Mucosa of rectum (tissue), 2 donors: ENCODE results near the gene SORBS2.
"Not testable (repeated sequence)": the region's sequence is repeated elsewhere in the genome, so short reads cannot be mapped to it uniquely, and the experiment has no call there.

Experiments
- H3K27ac ChIP-seq, 2 donors: one replicate each; pipeline ENCODE4 v1.7.0; 2013; ENCODE audit warnings: inconsistent platforms in 2 of 2, low read depth in 2 of 2, low read length in 2 of 2
- H3K27me3 ChIP-seq, 2 donors: one replicate each; pipeline ENCODE4 v1.7.0; 2013; ENCODE audit warnings: low read length in 2 of 2; ENCODE audit not compliant: control insufficient read depth in 2 of 2, insufficient read depth in 2 of 2
- H3K36me3 ChIP-seq, 2 donors: one replicate each; pipeline ENCODE4 v1.7.0; 2013; ENCODE audit warnings: low read length in 2 of 2; ENCODE audit not compliant: control insufficient read depth in 2 of 2, insufficient read depth in 2 of 2
- H3K4me1 ChIP-seq, 2 donors: one replicate each; pipeline ENCODE4 v1.7.0; 2013; ENCODE audit warnings: low read length in 2 of 2, mild to moderate bottlenecking in 1 of 2; ENCODE audit not compliant: control insufficient read depth in 2 of 2, insufficient read depth in 2 of 2
- H3K4me3 ChIP-seq, 2 donors: one replicate each; pipeline ENCODE4 v1.7.0; 2013; ENCODE audit warnings: low read length in 2 of 2
- H3K9ac ChIP-seq, 2 donors: one replicate each; pipeline ENCODE4 v1.7.0; 2013; ENCODE audit warnings: low read length in 2 of 2, low read depth in 1 of 2, mild to moderate bottlenecking in 1 of 2
- H3K9me3 ChIP-seq, 2 donors: one replicate each; pipeline ENCODE4 v1.7.0; 2013; ENCODE audit warnings: low read length in 2 of 2; ENCODE audit not compliant: control insufficient read depth in 2 of 2
- donor health status: healthy.
- donor health status: Normal muscosa, but diverticular disease.

Gene SORBS2

DNA sequence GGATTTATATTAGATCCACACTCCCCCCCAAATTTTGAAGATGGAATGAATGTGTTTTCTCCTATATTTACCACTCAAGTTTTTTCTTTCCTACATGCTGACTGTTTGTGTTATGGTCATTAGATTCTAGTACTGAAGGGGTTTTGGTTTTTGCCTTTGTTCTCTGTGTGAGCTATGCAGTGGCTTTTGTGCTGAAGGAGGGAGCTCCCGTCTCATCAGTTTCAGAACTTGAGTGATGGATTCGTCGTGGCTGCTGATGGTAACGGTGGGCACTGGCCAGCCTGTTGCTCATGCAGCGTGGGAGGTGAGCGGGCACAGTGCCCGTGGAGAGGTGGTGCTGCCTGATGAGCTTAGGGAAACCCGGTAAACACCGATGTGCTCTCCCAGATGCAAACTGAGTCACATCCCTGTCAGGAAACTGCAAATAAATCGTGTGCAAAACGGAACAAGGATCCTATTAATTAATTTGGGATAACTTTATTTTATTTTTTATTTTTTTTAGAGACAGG lies 101.5 kb downstream of the SORBS2 start:
- Histone ChIP-seq H3K27me3 (no peaks in the 10 kb centered on the region), H3K9ac (no peak overlapping the region), H3K27ac (no peak overlapping the region), H3K9me3 (peaks cover 0 to 2% of the 10 kb centered on the region in 2 donors), H3K36me3 (no peaks in the 10 kb centered on the region), H3K4me3 (no peak overlapping the region), H3K4me1 (no peaks in the 10 kb centered on the region)

DNA sequence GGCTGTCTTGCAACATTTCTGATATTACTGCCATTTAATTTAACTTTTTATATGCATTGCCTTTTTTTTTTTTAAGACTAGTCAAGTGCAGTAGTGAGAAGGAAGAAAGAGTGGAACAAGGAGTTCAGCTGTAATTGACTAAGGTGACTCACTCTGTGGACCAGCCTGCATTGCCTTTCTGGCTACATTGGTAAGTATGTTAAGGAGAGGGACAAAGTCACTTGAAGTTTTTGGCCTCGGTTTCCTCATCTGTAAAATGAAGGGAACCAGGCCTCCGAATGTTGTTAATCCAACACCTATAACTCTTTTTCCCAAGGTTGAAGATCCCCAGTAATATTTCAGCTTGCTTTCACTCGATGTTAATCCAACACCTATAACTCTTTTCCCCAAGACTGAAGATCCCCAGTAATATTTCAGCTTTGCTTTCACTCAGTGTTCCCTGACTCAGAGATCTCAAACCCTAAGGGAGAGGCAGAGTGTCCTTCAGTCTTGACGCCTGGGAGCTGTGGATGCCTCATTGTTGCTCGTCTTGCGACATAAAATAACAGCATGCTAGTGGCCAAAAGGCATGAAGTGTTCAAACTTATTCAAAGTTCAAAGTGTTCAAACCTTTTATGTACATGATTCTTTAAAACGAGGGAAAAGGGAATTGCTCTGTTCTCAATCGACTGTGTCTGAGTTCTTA lies 102.0 kb downstream of the SORBS2 start:
- Histone ChIP-seq H3K27me3 (no peaks in the 10 kb centered on the region), H3K4me1 (no peaks in the 10 kb centered on the region), H3K4me3 (no peak overlapping the region), H3K36me3 (no peaks in the 10 kb centered on the region), H3K9ac (no peak overlapping the region), H3K9me3 (peaks cover 0 to 2% of the 10 kb centered on the region in 2 donors), H3K27ac (no peak overlapping the region)

DNA sequence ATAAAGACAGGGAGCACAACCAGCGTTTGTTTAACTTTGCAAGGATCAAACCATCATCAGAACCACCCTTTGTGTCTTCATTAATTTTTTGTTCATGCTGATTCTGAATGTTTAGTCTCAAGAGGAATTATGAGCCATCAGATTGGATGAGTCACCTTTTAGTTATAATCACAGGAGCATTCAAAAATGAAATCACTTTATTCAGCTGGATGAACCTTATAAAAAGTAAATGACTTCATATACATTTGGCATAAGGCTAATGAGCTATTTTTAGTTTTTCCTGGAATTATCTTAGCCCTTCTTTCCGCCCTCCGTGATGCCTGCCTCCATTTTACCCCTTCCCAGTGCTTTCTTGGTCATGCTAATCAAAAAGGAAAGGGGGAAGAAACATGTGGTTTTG lies 103.6 kb downstream of the SORBS2 start:
- Histone ChIP-seq H3K9ac (no peak overlapping the region), H3K4me3 (no peak overlapping the region), H3K4me1 (no peaks in the 10 kb centered on the region), H3K36me3 (no peaks in the 10 kb centered on the region), H3K9me3 (peaks cover 0 to 2% of the 10 kb centered on the region in 2 donors), H3K27ac (no peak overlapping the region), H3K27me3 (no peaks in the 10 kb centered on the region)

DNA sequence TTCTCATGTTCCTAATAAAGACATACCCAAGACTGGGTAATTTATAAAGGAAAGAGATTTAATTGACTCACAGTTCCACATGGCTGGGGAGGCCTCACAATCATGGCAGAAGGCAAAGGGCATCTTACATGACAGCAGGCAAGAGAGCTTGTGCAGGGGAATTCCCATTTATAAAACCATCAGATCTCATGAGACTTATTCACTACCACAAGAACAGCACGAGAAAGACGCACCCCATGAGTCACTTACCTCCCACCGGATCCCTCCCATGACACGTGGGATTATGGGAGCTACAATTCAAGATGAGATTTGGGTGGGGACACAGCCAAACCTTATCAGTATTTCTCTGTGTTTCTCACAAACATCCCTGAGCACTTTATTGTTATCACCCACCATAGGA lies 104.4 kb downstream of the SORBS2 start:
- H3K9ac ChIP-seq, H3K4me1 ChIP-seq, H3K27ac ChIP-seq, H3K4me3 ChIP-seq, H3K27me3 ChIP-seq, H3K36me3 ChIP-seq, H3K9me3 ChIP-seq: not testable (repeated sequence)

DNA sequence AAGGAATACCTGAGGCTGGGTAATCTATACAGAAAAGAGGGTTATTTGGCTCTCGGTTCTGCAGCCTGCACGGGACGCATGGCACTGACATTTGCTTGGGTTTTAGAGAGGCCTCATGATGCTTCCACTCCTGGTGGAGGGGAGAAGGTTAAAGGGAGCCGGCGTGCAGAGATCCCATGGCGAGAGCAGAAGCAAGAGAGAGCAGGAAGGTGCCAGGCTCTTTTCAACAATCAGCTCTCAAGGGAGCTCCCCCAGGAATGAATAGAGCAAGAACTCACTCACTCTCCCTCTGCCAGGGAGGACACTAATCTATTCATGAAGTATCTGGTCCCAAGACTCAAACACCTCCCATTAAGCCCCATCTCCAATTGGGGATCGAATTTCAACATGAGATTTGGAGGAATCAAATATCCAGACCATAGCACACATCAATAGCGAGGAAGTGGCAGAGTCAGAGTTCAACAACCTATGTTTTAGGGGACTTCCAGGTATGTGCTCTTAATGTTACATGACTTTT lies 109.8 kb downstream of the SORBS2 start:
- H3K9ac ChIP-seq, result no peak overlapping the region
- H3K9me3 ChIP-seq, result peaks cover 0 to 2% of the 10 kb centered on the region in 2 donors
- no peak overlapping the region for H3K4me3 ChIP-seq
- H3K27ac ChIP-seq, result no peak overlapping the region
- no peaks in the 10 kb centered on the region for H3K27me3 ChIP-seq
- no peaks in the 10 kb centered on the region for H3K4me1 ChIP-seq
- no peaks in the 10 kb centered on the region for H3K36me3 ChIP-seq

DNA sequence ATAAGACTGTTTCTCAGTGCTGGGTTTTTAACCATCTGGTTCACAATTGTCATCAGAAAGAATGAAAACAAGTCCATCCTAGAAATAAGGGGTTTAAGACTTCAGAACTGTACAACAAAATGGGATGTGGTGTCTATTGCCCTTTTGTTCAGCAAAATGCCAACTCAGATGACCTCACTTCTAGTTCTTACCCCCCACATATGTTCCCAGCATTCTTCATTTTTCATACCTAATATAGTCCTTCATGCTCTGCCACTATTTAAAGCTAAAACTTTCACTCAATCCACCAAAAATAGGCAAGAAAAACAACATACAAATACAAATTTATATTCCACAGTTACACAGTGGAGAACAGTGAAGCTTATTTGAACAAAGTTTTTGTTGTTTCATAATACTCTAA lies 111.4 kb downstream of the SORBS2 start:
- peaks cover 0 to 1% of the 10 kb centered on the region in 2 donors for H3K9me3 ChIP-seq
- no peaks in the 10 kb centered on the region for H3K4me1 ChIP-seq
- no peaks in the 10 kb centered on the region for H3K27me3 ChIP-seq
- H3K27ac ChIP-seq, result no peak overlapping the region
- no peak overlapping the region for H3K9ac ChIP-seq
- no peaks in the 10 kb centered on the region for H3K36me3 ChIP-seq
- no peak overlapping the region for H3K4me3 ChIP-seq

DNA sequence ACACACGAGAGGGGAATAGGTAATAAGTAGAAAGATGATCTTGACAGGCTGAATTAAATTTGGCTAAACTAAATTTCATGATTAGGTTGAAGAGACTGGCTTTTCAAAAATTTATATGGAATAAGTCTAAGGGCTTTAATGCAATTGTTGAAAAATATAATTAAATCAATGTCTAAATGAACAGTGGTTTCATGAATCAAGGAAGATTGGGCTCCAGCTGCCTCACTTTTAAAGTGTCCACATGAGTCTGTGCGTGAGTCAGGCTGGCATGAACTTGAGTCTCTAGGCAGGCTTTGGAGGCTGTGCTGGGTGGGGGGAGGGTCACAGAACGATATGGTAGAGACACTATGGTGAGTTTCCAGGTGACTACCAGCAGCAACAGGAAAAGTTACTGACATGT lies 111.9 kb downstream of the SORBS2 start:
- H3K9ac ChIP-seq, result no peak overlapping the region
- H3K36me3 ChIP-seq, result no peaks in the 10 kb centered on the region
- H3K27me3 ChIP-seq, result no peaks in the 10 kb centered on the region
- H3K27ac ChIP-seq, result no peak overlapping the region
- no peaks in the 10 kb centered on the region for H3K4me1 ChIP-seq
- H3K9me3 ChIP-seq, result no peaks in the 10 kb centered on the region
- no peak overlapping the region for H3K4me3 ChIP-seq

DNA sequence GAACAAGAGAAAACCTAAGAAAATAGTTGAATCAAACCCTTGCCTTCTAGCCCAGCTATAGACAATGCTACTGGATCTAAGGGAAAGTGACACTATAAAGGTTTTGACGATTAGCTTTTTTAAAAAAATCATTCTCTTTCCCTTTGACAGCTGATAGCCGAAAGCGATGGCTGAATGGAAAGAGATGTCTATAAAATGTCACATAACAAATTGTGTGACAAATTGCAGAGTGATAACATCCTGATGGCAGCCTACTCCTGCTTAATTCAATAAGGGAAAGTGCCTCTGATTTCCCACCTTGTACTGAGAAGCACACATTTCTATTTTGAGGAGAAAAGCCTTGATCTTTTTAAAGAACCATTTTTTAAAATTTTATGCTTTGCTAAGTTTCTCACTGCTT lies 114.5 kb downstream of the SORBS2 start:
- no peak overlapping the region for H3K27ac ChIP-seq
- no peaks in the 10 kb centered on the region for H3K27me3 ChIP-seq
- H3K4me1 ChIP-seq, result no peaks in the 10 kb centered on the region
- H3K36me3 ChIP-seq, result no peaks in the 10 kb centered on the region
- no peaks in the 10 kb centered on the region for H3K9me3 ChIP-seq
- H3K4me3 ChIP-seq, result no peak overlapping the region
- no peak overlapping the region for H3K9ac ChIP-seq

DNA sequence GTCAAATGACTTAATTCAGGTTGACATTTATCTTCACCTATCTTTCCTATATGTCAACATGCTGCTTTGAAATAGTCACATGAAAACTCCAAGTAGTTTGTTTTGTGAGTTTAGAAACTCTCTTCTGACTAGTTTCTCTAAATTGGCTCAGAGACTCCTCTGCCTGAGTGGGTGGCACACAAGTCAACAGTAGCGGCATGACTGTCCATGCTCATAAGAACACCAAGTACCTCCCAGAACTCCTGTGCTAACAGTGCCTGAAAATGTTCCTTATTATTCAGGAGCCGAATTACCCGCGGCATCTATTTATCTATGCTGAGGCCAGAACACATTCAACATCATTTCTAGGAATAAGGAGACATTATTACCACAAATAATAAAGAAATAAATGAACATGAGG lies 116.3 kb downstream of the SORBS2 start:
- H3K4me1 ChIP-seq, result no peaks in the 10 kb centered on the region
- no peaks in the 10 kb centered on the region for H3K9me3 ChIP-seq
- H3K27me3 ChIP-seq, result no peaks in the 10 kb centered on the region
- H3K36me3 ChIP-seq, result no peaks in the 10 kb centered on the region
- H3K27ac ChIP-seq, result no peak overlapping the region
- no peak overlapping the region for H3K4me3 ChIP-seq
- no peak overlapping the region for H3K9ac ChIP-seq

DNA sequence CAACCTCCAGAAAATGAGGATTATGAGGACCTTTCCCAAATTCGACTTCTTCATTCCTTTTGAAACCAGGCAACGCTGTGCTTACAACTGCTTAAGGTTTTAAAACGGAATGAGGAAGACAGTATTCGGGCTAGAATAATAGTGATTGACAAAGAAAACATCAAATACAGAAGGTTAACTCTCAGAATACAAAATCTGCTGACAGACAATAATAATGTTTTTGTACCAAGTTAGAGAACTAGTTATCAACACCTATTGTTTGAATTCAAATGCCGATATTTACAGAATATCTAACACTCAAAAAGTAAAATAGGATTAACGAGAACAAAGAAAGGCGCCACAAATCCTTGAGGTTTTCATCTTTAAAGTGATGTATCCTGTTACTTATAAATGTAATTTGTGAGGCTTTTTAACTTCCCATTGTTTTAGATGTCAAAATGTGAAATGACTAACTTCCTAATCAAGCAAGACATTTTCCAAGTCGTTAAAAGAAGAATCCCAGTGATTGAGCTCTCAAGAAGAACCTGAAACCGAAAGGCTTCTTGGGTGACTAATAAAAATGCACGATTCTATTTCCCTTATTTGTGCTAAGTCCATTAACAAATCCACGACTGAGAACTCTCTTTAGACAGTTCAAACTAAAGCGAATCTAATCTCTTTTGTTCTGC lies 118.3 kb downstream of the SORBS2 start:
- Histone ChIP-seq H3K9me3 (no peaks in the 10 kb centered on the region), H3K9ac (no peak overlapping the region), H3K27ac (no peak overlapping the region), H3K27me3 (no peaks in the 10 kb centered on the region), H3K36me3 (no peaks in the 10 kb centered on the region), H3K4me1 (no peaks in the 10 kb centered on the region), H3K4me3 (no peak overlapping the region)
